GM18519 (cell line): ENCODE data around the gene HEXIM2.
"Not testable (repeated sequence)": the region's sequence is repeated elsewhere in the genome, so short reads cannot be mapped to it uniquely, and the experiment has no call there.

ENCODE experiments used
- ATAC-seq: cut with Tn5 transposase; IDR thresholded peaks from one replicate; pipeline ENCODE4 v1.9.1; 2021; ENCODE audit warnings: mild to moderate bottlenecking, moderate library complexity; ENCODE audit not compliant: unreplicated experiment, low FRiP score

The HEXIM2 gene

GRCh38 chr17:45201457-45201856, 39.8 kb downstream of the HEXIM2 start:
- ATAC-seq = no peak

- ATAC-seq = not testable (repeated sequence)
Observed at GRCh38 chr17:45201880-45202279, 40.2 kb downstream of the HEXIM2 start.

GRCh38 chr17:45218895-45219661, 57.4 kb downstream of the HEXIM2 start:
- ATAC-seq = no peak
